WI38 (cell line): ENCODE data around the gene TACC3.

Source experiments
- H3K4me3 ChIP-seq: 2 replicates; pipeline ENCODE4 v1.5.1; 2011; ENCODE audit warnings: low read depth, mild to moderate bottlenecking, control low read depth, low read length
- CTCF ChIP-seq: IDR thresholded peaks from 2 replicates; pipeline ENCODE4 v1.5.1; 2012; ENCODE audit warnings: low read depth, mild to moderate bottlenecking, control low read depth, low read length

TACC3 gene

GRCh38 chr4:1749370-1749769 is 28.0 kb downstream of the TACC3 start:
- H3K4me3 ChIP-seq: no peak overlapping the region
- no peak for TF ChIP-seq CTCF

GRCh38 chr4:1749826-1750225 is 28.5 kb downstream of the TACC3 start:
- no peak overlapping the region for H3K4me3 ChIP-seq
- no peak for TF ChIP-seq CTCF

GRCh38 chr4:1750381-1751154 is 29.2 kb downstream of the TACC3 start:
- no peak overlapping the region for H3K4me3 ChIP-seq
- TF ChIP-seq CTCF: no peak

- H3K4me3 ChIP-seq: no peak overlapping the region
- no peak for TF ChIP-seq CTCF
These were observed 30.0 kb downstream of the TACC3 start for GRCh38 chr4:1751155-1751918.

GRCh38 chr4:1751919-1752283 is 30.6 kb downstream of the TACC3 start:
- TF ChIP-seq CTCF: no peak

GRCh38 chr4:1752284-1753041 is 31.1 kb downstream of the TACC3 start:
- no peak for TF ChIP-seq CTCF
- no peak overlapping the region for H3K4me3 ChIP-seq

More at GRCh38 chr4:1751919-1752283, 30.6 kb downstream of the TACC3 start:
- H3K4me3 ChIP-seq: no peak overlapping the region
